Measurements from ENCODE around the gene EMC8. TPM values are rescaled to one million over a fixed set of nuclear protein-coding genes. Genes with fewer than 3 reads are reported as not detected.
"Not testable (repeated sequence)": the region's sequence is repeated elsewhere in the genome, so short reads cannot be mapped to it uniquely, and the experiment has no call there.

EMC8 gene
- total RNA-seq, 1 donor from 2014 or later, result 42.7 TPM

- Mint-ChIP-seq H3K4me1 (ENCODE audit: unreplicated experiment) (no peaks in the 10 kb centered on the region), H3K9me3 (ENCODE audit: unreplicated experiment) (no peaks in the 10 kb centered on the region), H3K4me3 (ENCODE audit: unreplicated experiment) (no peak overlapping the region), H3K27ac (ENCODE audit: unreplicated experiment) (no peak overlapping the region), H3K36me3 (ENCODE audit: low read depth, unreplicated experiment) (peaks cover 24% of the 10 kb centered on the region), H3K27me3 (ENCODE audit: unreplicated experiment) (peaks cover 4% of the 10 kb centered on the region)
- TF ChIP-seq, protein P1, sequence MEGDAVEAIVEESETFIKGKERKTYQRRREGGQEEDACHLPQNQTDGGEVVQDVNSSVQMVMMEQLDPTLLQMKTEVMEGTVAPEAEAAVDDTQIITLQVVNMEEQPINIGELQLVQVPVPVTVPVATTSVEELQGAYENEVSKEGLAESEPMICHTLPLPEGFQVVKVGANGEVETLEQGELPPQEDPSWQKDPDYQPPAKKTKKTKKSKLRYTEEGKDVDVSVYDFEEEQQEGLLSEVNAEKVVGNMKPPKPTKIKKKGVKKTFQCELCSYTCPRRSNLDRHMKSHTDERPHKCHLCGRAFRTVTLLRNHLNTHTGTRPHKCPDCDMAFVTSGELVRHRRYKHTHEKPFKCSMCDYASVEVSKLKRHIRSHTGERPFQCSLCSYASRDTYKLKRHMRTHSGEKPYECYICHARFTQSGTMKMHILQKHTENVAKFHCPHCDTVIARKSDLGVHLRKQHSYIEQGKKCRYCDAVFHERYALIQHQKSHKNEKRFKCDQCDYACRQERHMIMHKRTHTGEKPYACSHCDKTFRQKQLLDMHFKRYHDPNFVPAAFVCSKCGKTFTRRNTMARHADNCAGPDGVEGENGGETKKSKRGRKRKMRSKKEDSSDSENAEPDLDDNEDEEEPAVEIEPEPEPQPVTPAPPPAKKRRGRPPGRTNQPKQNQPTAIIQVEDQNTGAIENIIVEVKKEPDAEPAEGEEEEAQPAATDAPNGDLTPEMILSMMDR (IDR thresholded peaks at IDR 0.05; ENCODE audit: unreplicated experiment), result no peak
- no peak for DNase-seq (ENCODE audit: low spot score)
Measured at GRCh38 chr16:85810097-85810741, 10.9 kb upstream of the EMC8 start.

- TF ChIP-seq, protein P1 (IDR thresholded peaks at IDR 0.05; ENCODE audit: unreplicated experiment), result no peak
- peaks cover 4% of the 10 kb centered on the region for H3K27me3 Mint-ChIP-seq (ENCODE audit: unreplicated experiment)
- no peak overlapping the region for H3K4me3 Mint-ChIP-seq (ENCODE audit: unreplicated experiment)
- no peaks in the 10 kb centered on the region for H3K4me1 Mint-ChIP-seq (ENCODE audit: unreplicated experiment)
- no peak overlapping the region for H3K27ac Mint-ChIP-seq (ENCODE audit: unreplicated experiment)
- no peak for DNase-seq (ENCODE audit: low spot score)
- peaks cover 28% of the 10 kb centered on the region for H3K36me3 Mint-ChIP-seq (ENCODE audit: low read depth, unreplicated experiment)
- H3K9me3 Mint-ChIP-seq (ENCODE audit: unreplicated experiment), result no peaks in the 10 kb centered on the region
Measured at GRCh38 chr16:85809645-85810044, 10.3 kb upstream of the EMC8 start.

GRCh38 chr16:85808926-85809325 is 9.6 kb upstream of the EMC8 start:
- no peaks in the 10 kb centered on the region for H3K9me3 Mint-ChIP-seq (ENCODE audit: unreplicated experiment)
- H3K27me3 Mint-ChIP-seq (ENCODE audit: unreplicated experiment), result peaks cover 4% of the 10 kb centered on the region
- peaks cover 32% of the 10 kb centered on the region for H3K36me3 Mint-ChIP-seq (ENCODE audit: low read depth, unreplicated experiment)
- TF ChIP-seq, protein P1 (IDR thresholded peaks at IDR 0.05; ENCODE audit: unreplicated experiment), result no peak
- H3K4me3 Mint-ChIP-seq (ENCODE audit: unreplicated experiment), result no peak overlapping the region
- no peak for DNase-seq (ENCODE audit: low spot score)
- H3K27ac Mint-ChIP-seq (ENCODE audit: unreplicated experiment), result no peak overlapping the region
- H3K4me1 Mint-ChIP-seq (ENCODE audit: unreplicated experiment), result no peaks in the 10 kb centered on the region

DNA sequence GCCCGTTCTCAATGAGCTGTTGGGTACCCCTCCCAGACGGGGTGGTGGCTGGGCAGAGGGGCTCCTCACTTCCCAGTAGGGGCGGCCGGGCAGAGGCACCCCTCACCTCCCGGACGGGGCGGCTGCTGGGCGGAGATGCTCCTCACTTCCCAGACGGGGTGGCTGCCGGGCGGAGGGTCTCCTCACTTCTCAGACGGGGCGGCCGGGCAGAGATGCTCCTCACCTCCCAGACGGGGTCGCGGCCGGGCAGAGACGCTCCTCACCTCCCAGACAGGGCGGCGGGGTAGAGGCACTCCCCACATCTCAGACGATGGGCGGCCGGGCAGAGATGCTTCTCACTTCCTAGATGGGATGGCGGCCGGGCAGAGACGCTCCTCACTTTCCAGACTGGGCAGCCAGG is 8.8 kb upstream of the EMC8 start:
- H3K27me3 Mint-ChIP-seq (ENCODE audit: unreplicated experiment); DNase-seq (ENCODE audit: low spot score); H3K27ac Mint-ChIP-seq (ENCODE audit: unreplicated experiment); H3K4me1 Mint-ChIP-seq (ENCODE audit: unreplicated experiment); H3K9me3 Mint-ChIP-seq (ENCODE audit: unreplicated experiment); H3K4me3 Mint-ChIP-seq (ENCODE audit: unreplicated experiment): not testable (repeated sequence)
- H3K36me3 Mint-ChIP-seq (ENCODE audit: low read depth, unreplicated experiment), result peaks cover 37% of the 10 kb centered on the region

DNA sequence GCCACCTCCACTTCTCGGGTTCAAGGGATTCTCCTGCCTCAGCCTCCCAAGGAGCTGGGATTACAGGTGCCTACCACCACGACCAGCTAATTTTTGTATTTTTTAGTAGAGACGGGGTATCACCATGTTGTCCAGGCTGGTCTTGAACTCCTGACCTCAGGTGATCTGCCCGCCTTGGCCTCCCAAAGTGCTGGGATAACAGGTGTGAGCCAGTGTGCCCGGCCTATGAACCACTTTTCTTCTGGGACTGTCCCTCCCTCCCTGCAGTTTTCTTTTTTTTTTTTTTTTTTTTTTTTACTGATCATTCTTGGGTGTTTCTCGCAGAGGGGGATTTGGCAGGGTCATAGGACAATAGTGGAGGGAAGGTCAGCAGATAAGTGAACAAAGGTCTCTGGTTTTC is 8.0 kb upstream of the EMC8 start:
- H3K9me3 Mint-ChIP-seq (ENCODE audit: unreplicated experiment); H3K27me3 Mint-ChIP-seq (ENCODE audit: unreplicated experiment); DNase-seq (ENCODE audit: low spot score); H3K27ac Mint-ChIP-seq (ENCODE audit: unreplicated experiment); H3K4me3 Mint-ChIP-seq (ENCODE audit: unreplicated experiment); H3K4me1 Mint-ChIP-seq (ENCODE audit: unreplicated experiment): not testable (repeated sequence)
- peaks cover 39% of the 10 kb centered on the region for H3K36me3 Mint-ChIP-seq (ENCODE audit: low read depth, unreplicated experiment)

- Mint-ChIP-seq H3K36me3 (ENCODE audit: low read depth, unreplicated experiment) (peaks cover 45% of the 10 kb centered on the region), H3K27me3 (ENCODE audit: unreplicated experiment) (no peaks in the 10 kb centered on the region), H3K9me3 (ENCODE audit: unreplicated experiment) (no peaks in the 10 kb centered on the region), H3K27ac (ENCODE audit: unreplicated experiment) (no peak overlapping the region), H3K4me3 (ENCODE audit: unreplicated experiment) (peak overlapping the region; percentile 27), H3K4me1 (ENCODE audit: unreplicated experiment) (peaks cover under 1% of the 10 kb centered on the region)
- TF ChIP-seq, protein P1 (IDR thresholded peaks at IDR 0.05; ENCODE audit: unreplicated experiment), result no peak
- no peak for DNase-seq (ENCODE audit: low spot score)
Measured at GRCh38 chr16:85806539-85806938, 7.2 kb upstream of the EMC8 start.

Data from endothelial cell (in vitro differentiated cells).